Body of pancreas (tissue), 4 donors: ENCODE results near the gene CPEB2. TPM values are rescaled to one million over a fixed set of nuclear protein-coding genes. Genes with fewer than 3 reads are reported as not detected.

Experiments used
- ATAC-seq: fragments of 150-250 bp; one replicate; pipeline ENCODE4 v1.9.1; 2016
- DNase-seq, 4 donors: peaks; one replicate each; pipeline ENCODE4 v3.0.0-alpha.2; 2019
- H3K27ac ChIP-seq, 4 donors: fragments of 200-600 bp; sonication (generic); 1 replicate in 3 of 4; 2 replicates in 1 of 4; pipeline versions ENCODE4 v1.5.1 to v1.6.1; 2016 to 2019; ENCODE audit warnings: mild to moderate bottlenecking in 1 of 4, mixed read lengths in 1 of 4, moderate library complexity in 1 of 4
- H3K27me3 ChIP-seq, 2 donors: fragments of 200-600 bp; sonication (generic); one replicate each; pipeline ENCODE4 v1.6.0; 2016; ENCODE audit warnings: mild to moderate bottlenecking in 1 of 2
- H3K36me3 ChIP-seq, 2 donors: fragments of 200-600 bp; sonication (generic); replicated peaks in 1 of 2; 2 replicates each; pipeline ENCODE4 v1.5.1; 2016; ENCODE audit warnings: low read depth in 2 of 2; ENCODE audit not compliant: insufficient read depth in 1 of 2
- H3K4me1 ChIP-seq: fragments of 200-600 bp; sonication (generic); one replicate; pipeline ENCODE4 v1.6.0; 2016
- H3K4me3 ChIP-seq, 2 donors: fragments of 200-600 bp; sonication (generic); 1 replicate in 1 of 2; 2 replicates in 1 of 2; pipeline ENCODE4 v1.5.1; 2016 to 2019
- H3K9me3 ChIP-seq, 3 donors: fragments of 200-600 bp; sonication (generic); 1 replicate in 2 of 3; 2 replicates in 1 of 3; pipeline ENCODE4 v1.5.1; 2016
- POLR2A ChIP-seq, 3 donors: fragments of 450-650 bp; IDR thresholded peaks; one replicate each; pipeline ENCODE4 v1.6.1; 2016; ENCODE audit warnings: antibody characterized with exemption in 3 of 3, mild to moderate bottlenecking in 2 of 3
- WGBS, 2 donors: methylation state at CpG; one replicate each; pipeline ENCODE4 v1.1.5; 2017; 5-methylcytosine and 5-hydroxymethylcytosine counted together
- intact Hi-C: fragments of 100-400 bp; cut with DNase I; formaldehyde crosslinking; loops from one replicate; pipeline ENCODE4 v1.15.1; 2023
- total RNA-seq, 2 donors: library from RNA; depleted of rRNA; stranded (reverse); fragments of >200 nt; gene quantifications; one replicate each; pipeline ENCODE4 v1.1.0, GENCODE V29; 2016
- TF ChIP-seq, protein P1 (sequence below), 7 experiments: fragments of 450-650 bp in 4 of 7; fragments of 200-600 bp in 3 of 7; sonication (generic) in 3 of 7; IDR thresholded peaks; one replicate each; pipeline ENCODE4 v1.5.1; 2016 to 2019; ENCODE audit warnings: antibody characterized with exemption in 7 of 7

Gene CPEB2
- total RNA-seq, 2 donors from 2014 or later, result 6.6 to 8.0 TPM

DNA sequence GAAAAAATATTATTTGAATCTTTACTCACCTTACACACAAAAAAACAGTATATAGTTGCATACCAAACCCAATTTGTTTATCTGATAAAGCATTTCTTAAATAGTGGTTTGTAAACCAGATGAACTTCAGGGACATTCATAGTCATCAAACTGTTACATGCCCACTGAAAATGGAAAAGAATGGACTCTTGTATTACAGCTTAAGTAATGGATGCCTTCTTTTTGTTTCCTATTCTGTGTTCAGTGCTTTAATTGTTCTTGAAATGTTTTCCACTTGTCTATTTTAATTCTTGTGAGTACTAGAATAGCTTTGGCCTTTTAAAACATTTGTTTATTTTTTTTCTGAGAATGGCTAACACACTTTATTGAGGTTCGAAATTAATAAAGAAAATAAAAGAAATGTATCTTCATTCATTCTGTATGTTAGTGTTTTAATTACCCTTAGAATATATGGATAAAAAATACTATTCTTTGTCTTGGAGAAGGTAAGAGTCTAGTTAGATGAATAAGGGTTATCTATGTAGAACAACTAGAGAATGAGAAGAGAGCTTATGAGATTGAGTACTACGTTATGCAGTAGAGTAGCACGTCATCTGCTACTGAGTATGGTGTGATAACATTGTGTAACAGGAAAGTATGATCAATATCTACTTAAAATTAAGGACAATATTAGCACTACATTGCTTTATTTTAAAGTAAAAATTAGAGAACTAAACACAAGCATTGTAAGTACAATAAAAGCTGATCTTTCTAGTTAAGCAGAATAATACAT is 9.9 kb downstream of the CPEB2 start:
- intact Hi-C loops, result no loop called here

DNA sequence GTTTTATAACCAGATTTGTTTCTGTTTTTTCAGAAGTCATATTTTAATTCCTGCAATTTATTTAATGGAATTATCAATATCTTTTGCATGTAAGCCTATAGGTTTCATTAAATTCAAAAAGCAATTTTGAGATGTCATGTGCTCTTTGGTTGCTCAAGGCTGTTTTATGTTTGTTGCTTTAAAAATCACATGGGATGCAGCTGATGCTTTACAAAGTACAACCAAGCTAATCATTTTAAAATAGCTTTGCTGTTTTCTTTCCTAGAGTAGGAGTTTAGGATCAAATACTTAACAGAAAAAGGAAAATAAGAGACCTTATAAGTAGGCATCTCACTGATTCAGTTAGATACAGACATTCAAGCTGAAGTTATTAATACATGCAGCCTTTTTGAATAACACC is 11.3 kb downstream of the CPEB2 start:
- no peak for DNase-seq
- Histone ChIP-seq H3K4me3 (no peak overlapping the region), H3K27ac (no peak overlapping the region), H3K9me3 (no peaks in the 10 kb centered on the region), H3K27me3 (no peaks in the 10 kb centered on the region), H3K36me3 (no peaks in the 10 kb centered on the region), H3K4me1 (peaks cover 6% of the 10 kb centered on the region)
- TF ChIP-seq, protein P1, sequence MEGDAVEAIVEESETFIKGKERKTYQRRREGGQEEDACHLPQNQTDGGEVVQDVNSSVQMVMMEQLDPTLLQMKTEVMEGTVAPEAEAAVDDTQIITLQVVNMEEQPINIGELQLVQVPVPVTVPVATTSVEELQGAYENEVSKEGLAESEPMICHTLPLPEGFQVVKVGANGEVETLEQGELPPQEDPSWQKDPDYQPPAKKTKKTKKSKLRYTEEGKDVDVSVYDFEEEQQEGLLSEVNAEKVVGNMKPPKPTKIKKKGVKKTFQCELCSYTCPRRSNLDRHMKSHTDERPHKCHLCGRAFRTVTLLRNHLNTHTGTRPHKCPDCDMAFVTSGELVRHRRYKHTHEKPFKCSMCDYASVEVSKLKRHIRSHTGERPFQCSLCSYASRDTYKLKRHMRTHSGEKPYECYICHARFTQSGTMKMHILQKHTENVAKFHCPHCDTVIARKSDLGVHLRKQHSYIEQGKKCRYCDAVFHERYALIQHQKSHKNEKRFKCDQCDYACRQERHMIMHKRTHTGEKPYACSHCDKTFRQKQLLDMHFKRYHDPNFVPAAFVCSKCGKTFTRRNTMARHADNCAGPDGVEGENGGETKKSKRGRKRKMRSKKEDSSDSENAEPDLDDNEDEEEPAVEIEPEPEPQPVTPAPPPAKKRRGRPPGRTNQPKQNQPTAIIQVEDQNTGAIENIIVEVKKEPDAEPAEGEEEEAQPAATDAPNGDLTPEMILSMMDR (IDR thresholded peaks at IDR 0.05), result no peak
- no peak for TF ChIP-seq POLR2A (IDR thresholded peaks at IDR 0.05)
- ATAC-seq, result no peak
- intact Hi-C loops, result no loop called here

More for the DNA sequence above, 9.9 kb downstream of the CPEB2 start:
- 53 to 63% methylated on average over 3 of the region's 3 CpGs for WGBS, 2 donors
- Histone ChIP-seq H3K27ac (no peak overlapping the region), H3K27me3 (no peaks in the 10 kb centered on the region), H3K4me3 (no peak overlapping the region), H3K9me3 (no peaks in the 10 kb centered on the region), H3K36me3 (no peaks in the 10 kb centered on the region), H3K4me1 (peaks cover 14% of the 10 kb centered on the region)
- TF ChIP-seq, protein P1 (IDR thresholded peaks at IDR 0.05), result no peak
- TF ChIP-seq POLR2A (IDR thresholded peaks at IDR 0.05), result no peak
- no peak for ATAC-seq
- no peak for DNase-seq

DNA sequence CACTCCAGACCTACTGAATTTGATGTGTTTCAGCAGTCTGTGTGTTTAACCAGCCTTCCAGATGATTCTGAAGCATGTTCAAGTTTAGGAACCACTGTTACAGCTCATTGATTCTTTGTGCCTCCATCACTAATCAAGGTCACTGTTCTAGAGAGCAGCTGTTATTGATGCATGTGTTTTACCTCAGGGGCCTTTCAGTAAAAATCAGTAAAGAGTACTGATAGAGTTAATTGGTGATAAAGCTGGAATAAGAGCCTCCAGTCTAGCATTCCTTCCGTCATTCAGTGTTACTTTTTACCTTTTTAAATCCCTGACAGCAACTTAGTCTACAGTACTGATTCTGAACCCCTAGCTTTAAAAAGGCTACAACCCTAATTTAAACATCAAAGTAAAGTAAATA is 12.9 kb downstream of the CPEB2 start:
- Histone ChIP-seq H3K9me3 (no peaks in the 10 kb centered on the region), H3K36me3 (peaks cover 0 to 2% of the 10 kb centered on the region in 2 donors), H3K27me3 (no peaks in the 10 kb centered on the region), H3K4me1 (no peaks in the 10 kb centered on the region), H3K4me3 (no peak overlapping the region), H3K27ac (no peak overlapping the region)
- ATAC-seq (no peak), DNase-seq (no peak)
- WGBS, 2 donors, result 25 to 50% methylated on average over 1 of the region's 1 CpG
- intact Hi-C loops, result no loop called here
- TF ChIP-seq, protein P1 (IDR thresholded peaks at IDR 0.05), result no peak
- no peak for TF ChIP-seq POLR2A (IDR thresholded peaks at IDR 0.05)

DNA sequence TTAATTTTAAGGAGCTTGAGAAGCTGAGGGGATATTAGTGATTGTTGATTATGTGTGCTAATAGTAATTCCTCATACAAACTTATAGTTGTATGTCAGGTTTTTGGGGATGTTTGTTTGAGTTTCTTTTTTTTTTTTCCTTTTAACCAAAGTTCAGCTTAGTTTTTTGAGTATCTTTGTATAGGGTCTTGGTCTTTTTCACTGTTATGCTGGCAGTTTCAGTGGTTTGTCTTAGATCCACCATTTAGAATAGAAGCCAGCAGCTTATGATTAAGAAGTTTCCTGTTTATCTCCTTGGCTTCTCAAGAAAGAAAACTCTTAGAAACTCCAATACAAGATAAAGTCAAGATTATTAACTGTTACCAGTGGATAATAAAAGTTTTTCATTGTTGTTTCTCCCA is 16.1 kb downstream of the CPEB2 start:
- no peaks in the 10 kb centered on the region for H3K27me3 ChIP-seq
- DNase-seq, result no peak
- no peak overlapping the region for H3K4me3 ChIP-seq
- ATAC-seq, result no peak
- H3K9me3 ChIP-seq, result no peaks in the 10 kb centered on the region
- no peak overlapping the region for H3K27ac ChIP-seq
- TF ChIP-seq POLR2A (IDR thresholded peaks at IDR 0.05), result no peak
- TF ChIP-seq, protein P1 (IDR thresholded peaks at IDR 0.05), result no peak
- intact Hi-C loops, result no loop called here
- H3K36me3 ChIP-seq, result peaks cover 0 to 2% of the 10 kb centered on the region in 2 donors
- H3K4me1 ChIP-seq, result no peaks in the 10 kb centered on the region
